Gastroesophageal sphincter (tissue), 3 donors: ENCODE data around the gene APOL1.

ENCODE experiments used
- CTCF ChIP-seq, 4 experiments: fragments of 200-600 bp in 2 of 4; fragments of 450-650 bp in 2 of 4; sonication (generic) in 1 of 4; IDR thresholded peaks; one replicate each; pipeline ENCODE4 v1.5.1; 2017 to 2019; ENCODE audit warnings: antibody characterized with exemption in 4 of 4, mild to moderate bottlenecking in 2 of 4, moderate library complexity in 2 of 4
- EP300 ChIP-seq: sonication (generic); formaldehyde crosslinking; IDR thresholded peaks from one replicate; pipeline ENCODE4 v1.6.1; 2017; ENCODE audit warnings: antibody characterized with exemption, mild to moderate bottlenecking
- POLR2A ChIP-seq, 2 donors: fragments of 450-650 bp; IDR thresholded peaks; one replicate each; pipeline ENCODE4 v1.6.1; 2017; ENCODE audit warnings: antibody characterized with exemption in 2 of 2, mild to moderate bottlenecking in 2 of 2, moderate library complexity in 1 of 2

GRCh38 chr22:36285545-36285944, 32.6 kb downstream of the APOL1 start:
- no peak for TF ChIP-seq CTCF (IDR thresholded peaks at IDR 0.05)
- TF ChIP-seq POLR2A (IDR thresholded peaks at IDR 0.05) = no peak
- no peak for TF ChIP-seq EP300
